ENCODE data around the gene KIAA1755. TPM values are rescaled to one million over a fixed set of nuclear protein-coding genes. Genes with fewer than 3 reads are reported as not detected.

Gene KIAA1755
- total RNA-seq, 1 experiment from 2014 or later, result 0.17 TPM

- H2BK20ac ChIP-seq (ENCODE audit: low read depth, low read length, poor library complexity, severe bottlenecking), result no peak overlapping the region
- H3K27me3 Mint-ChIP-seq (ENCODE audit: low read depth), result peaks cover 52% of the 10 kb centered on the region
- DNase-seq, result no peak
- H3K4me1 Mint-ChIP-seq, result peaks cover 4 to 14% of the 10 kb centered on the region in 2 experiments; a peak in 3 of 4 replicates
- no peaks in the 10 kb centered on the region for H3K79me2 ChIP-seq (ENCODE audit: insufficient read depth, low read length)
- no peak overlapping the region for H3K56ac ChIP-seq (ENCODE audit: insufficient read length, low read depth, low read length)
- H3K23me2 ChIP-seq (ENCODE audit: insufficient read length, low read depth, low read length, poor library complexity, severe bottlenecking), result peaks cover 4% of the 10 kb centered on the region
- no peak overlapping the region for H3K4me3 Mint-ChIP-seq
- no peaks in the 10 kb centered on the region; a peak in 1 of 5 replicates for H3K9me3 Mint-ChIP-seq
- no peak overlapping the region for H2BK12ac ChIP-seq (ENCODE audit: insufficient read length, low read depth, low read length)
- H3K23ac ChIP-seq (ENCODE audit: insufficient read length, low read depth, low read length), result no peak overlapping the region
- H2AFZ ChIP-seq (ENCODE audit: low read length), result no peak overlapping the region
- no peak overlapping the region for H4K5ac ChIP-seq (ENCODE audit: insufficient read length, low read depth, low read length)
- H3K14ac ChIP-seq (ENCODE audit: insufficient read depth, low read length), result no peak overlapping the region
- H3K9ac ChIP-seq (ENCODE audit: extremely low read depth, insufficient read length, low read length), result no peak overlapping the region
- no peak overlapping the region for H3T11ph ChIP-seq (ENCODE audit: low read length)
- no peaks in the 10 kb centered on the region for H4K20me1 ChIP-seq (ENCODE audit: control insufficient read depth, insufficient read depth, insufficient read length)
- H2BK15ac ChIP-seq (ENCODE audit: low read depth, low read length), result no peak overlapping the region
- no peak overlapping the region for H4K8ac ChIP-seq (replicated peaks; ENCODE audit: insufficient read length, low read depth, low read length)
- H3K27me3 ChIP-seq (ENCODE audit: insufficient read depth, low read length), result no peaks in the 10 kb centered on the region; the same call in 1 of the 2 replicates
- H3K4me2 ChIP-seq (ENCODE audit: insufficient read depth, insufficient read length, low read length), result no peak overlapping the region
- H3K9me3 ChIP-seq (ENCODE audit: control insufficient read depth, low read depth, low read length), result no peaks in the 10 kb centered on the region
- no peaks in the 10 kb centered on the region for H3K4me1 ChIP-seq (ENCODE audit: insufficient read depth, low read length)
- no peak for TF ChIP-seq CTCF (conservative IDR thresholded peaks at IDR 0.05)
- H3K27ac Mint-ChIP-seq, result no peak overlapping the region
- WGBS (ENCODE audit: extremely low coverage, insufficient read length, low lambda C conversion rate), result no CpG with 5 or more reads among the region's 6 CpGs
- no peak overlapping the region for H2BK5ac ChIP-seq (ENCODE audit: insufficient read length, low read length)
- no peak overlapping the region for H4K91ac ChIP-seq (ENCODE audit: insufficient read length, low read depth, low read length)
- H3K27ac ChIP-seq (ENCODE audit: insufficient read length, low read depth, low read length), result no peak overlapping the region
- no peaks in the 10 kb centered on the region for H3K79me1 ChIP-seq (ENCODE audit: insufficient read depth, low read depth, low read length, poor library complexity, severe bottlenecking)
- no peak overlapping the region for H2BK120ac ChIP-seq (ENCODE audit: low read depth, low read length, poor library complexity, severe bottlenecking)
- H3K36me3 Mint-ChIP-seq (ENCODE audit: insufficient read depth in 1 of 3, low read depth in 3 of 3), result no peaks in the 10 kb centered on the region
- no peak overlapping the region for H3K4ac ChIP-seq (ENCODE audit: low read depth, low read length)
- no peak overlapping the region for H2AK5ac ChIP-seq (ENCODE audit: insufficient read length, low read length)
- no peak overlapping the region for H3K18ac ChIP-seq (ENCODE audit: insufficient read length, low read depth, low read length)
These were observed 2.4 kb upstream of the KIAA1755 start for GRCh38 chr20:38262931-38263330.

Data from H9 (cell line).